Transverse colon (tissue), 3 donors: ENCODE results near the gene RMND5A.

Experiments
- POLR2A ChIP-seq: fragments of 450-650 bp; IDR thresholded peaks from one replicate; pipeline ENCODE4 v1.6.1; 2016; ENCODE audit warnings: antibody characterized with exemption, mild to moderate bottlenecking, moderate library complexity
- TF ChIP-seq, protein P1 (sequence below), 5 experiments: fragments of 200-600 bp in 3 of 5; fragments of 450-650 bp in 2 of 5; sonication (generic) in 3 of 5; IDR thresholded peaks; 1 replicate in 2 of 5; 2 replicates in 3 of 5; pipeline ENCODE4 v1.5.1; 2016 to 2017; ENCODE audit warnings: antibody characterized with exemption in 5 of 5, inconsistent platforms in 3 of 5, mild to moderate bottlenecking in 2 of 5, moderate library complexity in 1 of 5

DNA sequence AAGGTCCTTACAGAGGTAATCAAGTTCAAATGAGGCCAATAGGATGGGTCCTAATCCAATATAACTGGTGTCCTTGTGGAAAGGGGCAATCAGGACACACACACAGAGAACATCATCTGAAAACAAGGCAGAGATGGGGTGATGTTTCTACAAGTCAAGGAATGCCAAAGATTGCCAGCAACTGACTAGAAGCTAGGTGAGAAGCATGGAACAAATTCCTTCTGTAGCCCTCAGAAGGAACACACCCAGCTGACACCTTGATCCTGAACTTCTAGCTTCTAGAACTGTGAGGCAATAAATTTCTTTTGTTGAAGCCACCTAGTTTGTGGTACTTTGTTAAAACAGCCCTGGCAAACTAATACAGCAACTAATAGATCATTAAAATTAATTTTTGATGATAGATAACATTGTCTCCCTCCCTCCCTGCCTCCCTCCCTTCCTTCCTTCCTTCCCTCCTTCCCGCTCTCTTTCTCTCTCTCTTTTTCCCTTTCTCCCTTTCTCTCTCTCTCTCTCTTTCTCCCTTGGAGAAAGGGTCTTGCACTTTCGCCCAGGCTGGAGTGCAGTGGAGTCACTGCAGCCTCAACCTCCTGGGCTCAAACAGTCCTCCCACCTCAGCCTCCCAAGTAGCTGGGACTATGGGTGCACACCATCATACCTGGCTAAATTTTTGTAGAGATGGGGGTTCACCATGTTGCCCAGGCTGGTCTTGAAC lies 80.9 kb downstream of the RMND5A start:
- TF ChIP-seq, protein P1, sequence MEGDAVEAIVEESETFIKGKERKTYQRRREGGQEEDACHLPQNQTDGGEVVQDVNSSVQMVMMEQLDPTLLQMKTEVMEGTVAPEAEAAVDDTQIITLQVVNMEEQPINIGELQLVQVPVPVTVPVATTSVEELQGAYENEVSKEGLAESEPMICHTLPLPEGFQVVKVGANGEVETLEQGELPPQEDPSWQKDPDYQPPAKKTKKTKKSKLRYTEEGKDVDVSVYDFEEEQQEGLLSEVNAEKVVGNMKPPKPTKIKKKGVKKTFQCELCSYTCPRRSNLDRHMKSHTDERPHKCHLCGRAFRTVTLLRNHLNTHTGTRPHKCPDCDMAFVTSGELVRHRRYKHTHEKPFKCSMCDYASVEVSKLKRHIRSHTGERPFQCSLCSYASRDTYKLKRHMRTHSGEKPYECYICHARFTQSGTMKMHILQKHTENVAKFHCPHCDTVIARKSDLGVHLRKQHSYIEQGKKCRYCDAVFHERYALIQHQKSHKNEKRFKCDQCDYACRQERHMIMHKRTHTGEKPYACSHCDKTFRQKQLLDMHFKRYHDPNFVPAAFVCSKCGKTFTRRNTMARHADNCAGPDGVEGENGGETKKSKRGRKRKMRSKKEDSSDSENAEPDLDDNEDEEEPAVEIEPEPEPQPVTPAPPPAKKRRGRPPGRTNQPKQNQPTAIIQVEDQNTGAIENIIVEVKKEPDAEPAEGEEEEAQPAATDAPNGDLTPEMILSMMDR (IDR thresholded peaks at IDR 0.05): no peak
- TF ChIP-seq POLR2A: no peak
